ENCODE measurements around the gene OBSCN. TPM values are rescaled to one million over a fixed set of nuclear protein-coding genes. Genes with fewer than 3 reads are reported as not detected.

The OBSCN gene
- total and polyA plus RNA-seq, 2 of the 13 experiments (the other 11 are each of a cell fraction or from before 2014, with no cell fraction given) = 0.20 TPM

DNA sequence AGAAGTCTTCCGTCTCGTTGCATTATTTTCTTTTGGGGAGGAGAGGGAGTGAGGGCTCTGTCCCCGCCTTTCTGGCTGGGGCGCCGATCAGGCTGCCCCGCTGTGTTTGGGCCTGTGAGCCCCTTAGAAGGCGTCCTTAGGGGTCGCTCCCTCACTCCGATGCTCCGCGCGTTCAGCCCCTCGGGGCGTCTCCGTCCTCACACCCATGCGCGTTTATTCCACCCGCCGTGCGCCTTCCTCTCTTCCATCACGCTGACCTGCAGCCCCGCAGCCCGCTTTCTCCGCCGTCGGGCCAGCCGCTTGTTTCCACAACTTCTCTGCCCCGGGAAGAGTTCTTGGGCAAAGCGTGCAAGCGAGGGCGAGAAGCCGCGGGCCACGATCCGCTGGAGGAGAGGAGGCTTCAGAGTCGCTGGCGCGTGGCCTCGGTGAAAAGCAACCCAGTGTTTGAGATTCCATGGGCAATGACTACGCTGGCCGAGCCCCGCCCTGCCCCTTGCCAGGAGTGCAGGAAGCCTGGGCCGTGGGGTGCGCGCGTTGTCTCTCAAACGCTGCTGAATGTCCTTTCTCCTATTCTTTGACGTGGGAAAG, 171.1 kb downstream of the OBSCN start:
- CTCF ChIA-PET (ENCODE audit: low intra/inter-chr PET ratio, low total read pairs) = no interaction called here
- in situ Hi-C loops (cut with HindIII; ENCODE audit: extremely low pct_ligation_motif_present, low pct_unique_long_range_greater_than_20kb) = no loop called here
- Histone ChIP-seq H3K4me1 (ENCODE audit: insufficient read depth, low read length) (no peaks in the 10 kb centered on the region), H3K36me3 (replicated peaks in 1 of 2; ENCODE audit: control insufficient read depth in 1 of 2, insufficient read depth in 2 of 2, low read length in 2 of 2) (no peaks in the 10 kb centered on the region), H2AFZ (ENCODE audit: low read length) (no peak overlapping the region), H3K9ac (ENCODE audit: insufficient read depth, low read depth, low read length) (no peak overlapping the region), H3K4me3 (replicated peaks in 1 of 3; ENCODE audit: insufficient read depth in 1 of 3, low read depth in 2 of 3, low read length in 3 of 3) (no peak overlapping the region), H4K20me1 (ENCODE audit: insufficient read depth, low read length) (no peaks in the 10 kb centered on the region), H3K79me2 (ENCODE audit: insufficient read depth, low read length) (no peaks in the 10 kb centered on the region), H3K27me3 (ENCODE audit: control insufficient read depth in 1 of 2, insufficient read depth in 2 of 2, low read length in 2 of 2) (no peaks in the 10 kb centered on the region; a peak in 1 of 5 replicates), H3K27ac (ENCODE audit: extremely low read length, insufficient read depth, low read length) (no peak overlapping the region), H3K9me3 (ENCODE audit: low read length) (no peaks in the 10 kb centered on the region), H3K4me2 (ENCODE audit: low read depth, low read length) (no peak overlapping the region)
- DNase-seq (ENCODE audit: low spot score) = no peak
- intact Hi-C loops (cut with micrococcal nuclease; ENCODE audit: unreplicated experiment) = no loop called here
- no peak for FAIRE-seq
- POLR2A ChIA-PET = no interaction called here
- 93% methylated on average over 47 of the region's 48 CpGs for WGBS (ENCODE audit: low lambda C conversion rate)
- TF ChIP-seq AKAP8 (CRISPR knock-in tag; IDR thresholded peaks at IDR 0.05) (no peak), ZZZ3 (CRISPR knock-in tag; IDR thresholded peaks at IDR 0.05; ENCODE audit: borderline replicate concordance) (no peak), ATF7-NPFF (CRISPR knock-in tag; IDR thresholded peaks at IDR 0.05; ENCODE audit: low read depth) (no peak), GATAD2A (CRISPR knock-in tag; IDR thresholded peaks at IDR 0.05) (no peak), MED13 (CRISPR knock-in tag; IDR thresholded peaks at IDR 0.05) (no peak), SAFB2 (CRISPR knock-in tag; IDR thresholded peaks at IDR 0.05; ENCODE audit: borderline replicate concordance, low read depth) (no peak), ZNF83 (CRISPR knock-in tag; IDR thresholded peaks at IDR 0.05; ENCODE audit: borderline replicate concordance) (no peak), ZNF562 (CRISPR knock-in tag; IDR thresholded peaks at IDR 0.05; ENCODE audit: borderline replicate concordance) (no peak), ZNF558 (CRISPR knock-in tag; IDR thresholded peaks at IDR 0.05; ENCODE audit: borderline replicate concordance) (no peak), EZH2 (conservative IDR thresholded peaks at IDR 0.05; ENCODE audit: low read depth, low read length) (no peak), MXI1 (IDR thresholded peaks at IDR 0.05; ENCODE audit: borderline replicate concordance, low read depth, low read length) (no peak), NR1H2 (CRISPR knock-in tag; IDR thresholded peaks at IDR 0.05; ENCODE audit: borderline replicate concordance, low read depth) (no peak), KLF16 (CRISPR knock-in tag; IDR thresholded peaks at IDR 0.05) (no peak)
- TF ChIP-seq, protein P1, sequence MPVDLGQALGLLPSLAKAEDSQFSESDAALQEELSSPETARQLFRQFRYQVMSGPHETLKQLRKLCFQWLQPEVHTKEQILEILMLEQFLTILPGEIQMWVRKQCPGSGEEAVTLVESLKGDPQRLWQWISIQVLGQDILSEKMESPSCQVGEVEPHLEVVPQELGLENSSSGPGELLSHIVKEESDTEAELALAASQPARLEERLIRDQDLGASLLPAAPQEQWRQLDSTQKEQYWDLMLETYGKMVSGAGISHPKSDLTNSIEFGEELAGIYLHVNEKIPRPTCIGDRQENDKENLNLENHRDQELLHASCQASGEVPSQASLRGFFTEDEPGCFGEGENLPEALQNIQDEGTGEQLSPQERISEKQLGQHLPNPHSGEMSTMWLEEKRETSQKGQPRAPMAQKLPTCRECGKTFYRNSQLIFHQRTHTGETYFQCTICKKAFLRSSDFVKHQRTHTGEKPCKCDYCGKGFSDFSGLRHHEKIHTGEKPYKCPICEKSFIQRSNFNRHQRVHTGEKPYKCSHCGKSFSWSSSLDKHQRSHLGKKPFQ (CRISPR knock-in tag; IDR thresholded peaks at IDR 0.05; ENCODE audit: insufficient replicate concordance) = no peak
- TF ChIP-seq, protein P2, sequence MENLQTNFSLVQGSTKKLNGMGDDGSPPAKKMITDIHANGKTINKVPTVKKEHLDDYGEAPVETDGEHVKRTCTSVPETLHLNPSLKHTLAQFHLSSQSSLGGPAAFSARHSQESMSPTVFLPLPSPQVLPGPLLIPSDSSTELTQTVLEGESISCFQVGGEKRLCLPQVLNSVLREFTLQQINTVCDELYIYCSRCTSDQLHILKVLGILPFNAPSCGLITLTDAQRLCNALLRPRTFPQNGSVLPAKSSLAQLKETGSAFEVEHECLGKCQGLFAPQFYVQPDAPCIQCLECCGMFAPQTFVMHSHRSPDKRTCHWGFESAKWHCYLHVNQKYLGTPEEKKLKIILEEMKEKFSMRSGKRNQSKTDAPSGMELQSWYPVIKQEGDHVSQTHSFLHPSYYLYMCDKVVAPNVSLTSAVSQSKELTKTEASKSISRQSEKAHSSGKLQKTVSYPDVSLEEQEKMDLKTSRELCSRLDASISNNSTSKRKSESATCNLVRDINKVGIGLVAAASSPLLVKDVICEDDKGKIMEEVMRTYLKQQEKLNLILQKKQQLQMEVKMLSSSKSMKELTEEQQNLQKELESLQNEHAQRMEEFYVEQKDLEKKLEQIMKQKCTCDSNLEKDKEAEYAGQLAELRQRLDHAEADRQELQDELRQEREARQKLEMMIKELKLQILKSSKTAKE (CRISPR knock-in tag; IDR thresholded peaks at IDR 0.05; ENCODE audit: borderline replicate concordance) = no peak
- TF ChIP-seq, protein P3, sequence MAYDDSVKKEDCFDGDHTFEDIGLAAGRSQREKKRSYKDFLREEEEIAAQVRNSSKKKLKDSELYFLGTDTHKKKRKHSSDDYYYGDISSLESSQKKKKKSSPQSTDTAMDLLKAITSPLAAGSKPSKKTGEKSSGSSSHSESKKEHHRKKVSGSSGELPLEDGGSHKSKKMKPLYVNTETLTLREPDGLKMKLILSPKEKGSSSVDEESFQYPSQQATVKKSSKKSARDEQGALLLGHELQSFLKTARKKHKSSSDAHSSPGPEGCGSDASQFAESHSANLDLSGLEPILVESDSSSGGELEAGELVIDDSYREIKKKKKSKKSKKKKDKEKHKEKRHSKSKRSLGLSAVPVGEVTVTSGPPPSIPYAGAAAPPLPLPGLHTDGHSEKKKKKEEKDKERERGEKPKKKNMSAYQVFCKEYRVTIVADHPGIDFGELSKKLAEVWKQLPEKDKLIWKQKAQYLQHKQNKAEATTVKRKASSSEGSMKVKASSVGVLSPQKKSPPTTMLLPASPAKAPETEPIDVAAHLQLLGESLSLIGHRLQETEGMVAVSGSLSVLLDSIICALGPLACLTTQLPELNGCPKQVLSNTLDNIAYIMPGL (CRISPR knock-in tag; IDR thresholded peaks at IDR 0.05; ENCODE audit: borderline replicate concordance in 1 of 2, low read depth in 1 of 2) = no peak
- TF ChIP-seq, protein P4, sequence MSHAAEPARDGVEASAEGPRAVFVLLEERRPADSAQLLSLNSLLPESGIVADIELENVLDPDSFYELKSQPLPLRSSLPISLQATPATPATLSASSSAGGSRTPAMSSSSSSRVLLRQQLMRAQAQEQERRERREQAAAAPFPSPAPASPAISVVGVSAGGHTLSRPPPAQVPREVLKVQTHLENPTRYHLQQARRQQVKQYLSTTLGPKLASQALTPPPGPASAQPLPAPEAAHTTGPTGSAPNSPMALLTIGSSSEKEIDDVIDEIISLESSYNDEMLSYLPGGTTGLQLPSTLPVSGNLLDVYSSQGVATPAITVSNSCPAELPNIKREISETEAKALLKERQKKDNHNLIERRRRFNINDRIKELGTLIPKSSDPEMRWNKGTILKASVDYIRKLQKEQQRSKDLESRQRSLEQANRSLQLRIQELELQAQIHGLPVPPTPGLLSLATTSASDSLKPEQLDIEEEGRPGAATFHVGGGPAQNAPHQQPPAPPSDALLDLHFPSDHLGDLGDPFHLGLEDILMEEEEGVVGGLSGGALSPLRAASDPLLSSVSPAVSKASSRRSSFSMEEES (CRISPR knock-in tag; IDR thresholded peaks at IDR 0.05) = no peak
- BruUV-seq (replicated peaks) = no TSS peak
- no peak for ATAC-seq
